GM13977 (cell line): ENCODE measurements around the gene CEP83.

Experiments
- DNase-seq: peaks from one replicate; pipeline ENCODE4 v3.0.0; 2012; ENCODE audit warnings: low spot score
- in situ Hi-C: fragments of 300-500 bp; cut with MboI; formaldehyde crosslinking; loops from one replicate; pipeline ENCODE4 v1.12.0; 2022; ENCODE audit warnings: low sequenced_read_pairs, low pct_unique_long_range_greater_than_20kb, mixed read lengths, inconsistent platforms; ENCODE audit not compliant: unreplicated experiment
- TF ChIP-seq, protein P1 (sequence below): IDR thresholded peaks from 2 replicates; pipeline ENCODE4 v1.5.1; 2012; ENCODE audit warnings: mild to moderate bottlenecking, control low read depth; ENCODE audit not compliant: insufficient read depth; ENCODE audit errors: extremely low read depth, missing control alignments

CEP83 gene

DNA sequence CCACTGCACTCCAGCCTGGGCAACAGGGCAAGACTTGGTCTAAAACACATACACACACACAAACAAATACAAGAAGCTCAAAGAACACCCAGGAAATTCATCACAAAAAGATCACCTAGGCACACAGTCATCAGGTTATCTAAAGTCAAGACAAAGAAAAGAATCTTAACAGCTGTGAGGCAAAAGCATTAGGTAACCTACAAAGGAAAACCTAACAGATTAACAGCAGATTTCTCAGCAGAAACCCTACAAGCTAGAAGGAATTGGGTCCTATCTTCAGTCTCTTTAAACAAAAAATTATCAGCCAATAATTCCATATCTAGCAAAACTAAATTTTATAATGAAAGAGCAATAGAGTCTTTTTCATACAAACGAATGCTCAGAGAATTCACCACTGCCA, 22.4 kb downstream of the CEP83 start:
- TF ChIP-seq, protein P1, sequence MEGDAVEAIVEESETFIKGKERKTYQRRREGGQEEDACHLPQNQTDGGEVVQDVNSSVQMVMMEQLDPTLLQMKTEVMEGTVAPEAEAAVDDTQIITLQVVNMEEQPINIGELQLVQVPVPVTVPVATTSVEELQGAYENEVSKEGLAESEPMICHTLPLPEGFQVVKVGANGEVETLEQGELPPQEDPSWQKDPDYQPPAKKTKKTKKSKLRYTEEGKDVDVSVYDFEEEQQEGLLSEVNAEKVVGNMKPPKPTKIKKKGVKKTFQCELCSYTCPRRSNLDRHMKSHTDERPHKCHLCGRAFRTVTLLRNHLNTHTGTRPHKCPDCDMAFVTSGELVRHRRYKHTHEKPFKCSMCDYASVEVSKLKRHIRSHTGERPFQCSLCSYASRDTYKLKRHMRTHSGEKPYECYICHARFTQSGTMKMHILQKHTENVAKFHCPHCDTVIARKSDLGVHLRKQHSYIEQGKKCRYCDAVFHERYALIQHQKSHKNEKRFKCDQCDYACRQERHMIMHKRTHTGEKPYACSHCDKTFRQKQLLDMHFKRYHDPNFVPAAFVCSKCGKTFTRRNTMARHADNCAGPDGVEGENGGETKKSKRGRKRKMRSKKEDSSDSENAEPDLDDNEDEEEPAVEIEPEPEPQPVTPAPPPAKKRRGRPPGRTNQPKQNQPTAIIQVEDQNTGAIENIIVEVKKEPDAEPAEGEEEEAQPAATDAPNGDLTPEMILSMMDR: no peak
- in situ Hi-C loops: no loop called here
- no peak for DNase-seq

DNA sequence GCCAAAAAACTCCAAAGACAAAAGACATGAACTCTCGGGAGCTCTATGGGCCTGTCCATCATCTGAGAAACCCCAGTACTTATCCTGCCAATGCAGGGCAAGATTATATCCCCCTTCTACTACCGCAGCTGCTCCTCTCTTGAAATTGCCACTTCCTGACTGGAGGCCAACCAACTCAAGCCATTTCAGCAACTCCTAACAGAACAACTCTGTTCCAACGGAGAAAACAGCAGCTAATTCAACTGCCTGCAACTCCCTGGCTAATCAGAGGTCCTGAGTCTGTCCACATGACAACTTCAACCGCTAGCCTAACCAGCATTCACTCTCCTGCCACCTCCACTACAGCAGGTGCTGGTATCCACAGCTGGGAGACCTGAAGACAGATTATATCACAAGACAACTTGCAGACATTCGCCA, 24.1 kb downstream of the CEP83 start:
- TF ChIP-seq, protein P1: no peak
- in situ Hi-C loops: no loop called here
- DNase-seq: no peak

DNA sequence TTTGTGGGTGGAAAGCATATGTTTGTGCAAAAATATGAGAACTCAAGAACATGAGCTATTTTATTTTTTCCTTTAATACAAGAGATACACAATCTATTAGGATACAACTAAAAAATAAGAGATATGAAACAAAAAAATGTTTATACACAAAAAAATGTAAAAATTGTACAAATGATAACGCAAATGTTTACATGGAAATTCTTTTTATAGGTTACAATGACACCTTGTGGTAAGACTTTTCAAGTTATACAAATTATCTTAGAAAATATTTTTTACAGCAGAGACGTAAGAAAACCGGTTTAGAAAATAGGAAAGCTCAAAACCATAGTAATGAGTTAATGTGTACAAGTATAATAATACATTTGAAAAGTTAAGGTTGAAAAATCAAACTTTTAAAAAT, 25.5 kb downstream of the CEP83 start:
- in situ Hi-C loops: no loop called here
- TF ChIP-seq, protein P1: no peak

DNA sequence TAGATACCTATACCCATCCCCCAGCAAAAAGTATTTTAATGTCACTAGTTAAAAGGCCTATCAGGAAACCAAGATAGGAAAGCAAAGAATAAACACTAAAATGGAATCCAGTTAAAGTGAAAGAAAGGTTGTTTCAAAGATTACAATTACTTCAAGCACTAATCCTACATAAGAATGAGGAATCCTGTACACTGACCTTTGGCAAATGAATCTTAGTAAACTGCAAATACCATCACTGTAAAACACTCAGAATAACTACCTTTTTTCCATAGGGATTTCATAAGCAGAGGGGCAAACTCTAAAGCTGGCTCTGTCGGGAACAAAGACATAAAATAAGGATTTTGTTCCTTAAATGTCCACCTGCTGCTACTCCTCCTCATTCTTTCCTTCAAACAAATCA, 25.9 kb downstream of the CEP83 start:
- DNase-seq: no peak
- in situ Hi-C loops: no loop called here
- TF ChIP-seq, protein P1: no peak

More for the DNA sequence above, 25.5 kb downstream of the CEP83 start:
- no peak for DNase-seq

DNA sequence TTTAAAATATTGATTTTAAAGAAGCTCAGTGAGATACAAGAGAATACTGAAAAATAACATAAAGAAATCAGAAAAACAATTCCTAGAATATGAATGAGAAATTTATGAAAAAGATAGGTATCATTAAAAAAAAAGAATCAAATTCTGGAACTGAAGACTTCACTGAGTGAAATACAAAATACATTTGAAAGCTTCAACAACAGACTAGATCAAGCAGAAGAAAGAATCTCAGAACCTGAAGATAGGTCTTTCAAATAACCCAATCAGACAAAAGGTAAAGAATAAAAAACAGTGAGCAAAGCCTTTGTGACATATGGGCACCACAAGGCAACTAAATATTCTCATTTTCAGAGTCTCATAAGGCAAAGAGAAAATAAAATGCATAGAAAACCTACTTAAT, 29.4 kb downstream of the CEP83 start:
- TF ChIP-seq, protein P1: no peak
- in situ Hi-C loops: no loop called here
- no peak for DNase-seq

DNA sequence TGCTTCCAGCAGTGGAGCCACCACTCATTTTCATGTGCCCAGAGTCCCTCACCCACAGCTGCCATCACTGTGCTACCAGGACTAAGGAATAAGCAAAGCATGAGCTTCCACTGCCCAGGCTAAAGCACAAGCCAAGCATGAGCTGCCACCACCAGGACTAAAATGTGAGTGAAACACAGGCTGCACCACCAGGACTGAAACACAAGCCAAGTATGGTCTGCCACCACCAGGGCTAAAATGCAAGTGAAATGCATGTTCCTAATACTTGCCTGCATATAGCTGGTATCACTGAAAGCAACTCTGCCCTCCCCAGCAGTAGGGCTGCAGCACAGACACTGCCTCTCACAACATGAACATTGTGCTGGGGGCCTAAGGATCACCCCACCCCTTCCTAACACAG, 30.0 kb downstream of the CEP83 start:
- DNase-seq: no peak
- TF ChIP-seq, protein P1: peak; percentile 2
- in situ Hi-C loops: no loop called here

DNA sequence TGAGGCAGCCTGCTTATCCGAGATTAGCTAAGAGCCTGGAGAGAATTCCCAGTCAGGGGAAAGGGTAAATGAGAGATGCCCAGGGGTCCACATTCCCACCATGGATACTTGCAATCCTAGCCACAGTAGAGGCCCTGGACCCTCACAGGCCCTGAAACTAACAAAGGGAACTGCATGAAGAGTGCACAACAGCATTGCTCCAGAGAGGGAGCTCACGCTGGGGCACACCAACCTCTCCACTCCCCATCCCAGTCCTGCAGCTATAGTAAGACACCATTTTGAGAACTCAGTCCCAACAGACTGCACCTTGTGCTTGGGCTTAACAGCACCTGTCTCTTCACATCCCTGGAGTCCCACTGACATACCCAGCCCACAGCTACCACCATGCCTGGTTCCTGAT, 30.5 kb downstream of the CEP83 start:
- TF ChIP-seq, protein P1: no peak
- in situ Hi-C loops: no loop called here
- no peak for DNase-seq
